Caki2 (cell line): ENCODE measurements around the gene ADI1. TPM values are rescaled to one million over a fixed set of nuclear protein-coding genes. Genes with fewer than 3 reads are reported as not detected.

Source experiments
- DNase-seq: peaks from one replicate; pipeline ENCODE4 v3.0.0-alpha.2; 2015; ENCODE audit warnings: low read depth
- in situ Hi-C: cut with HindIII; loops from 2 replicates; pipeline ENCODE4 v1.10.0; 2016; ENCODE audit warnings: low sequenced_read_pairs, low pct_unique_long_range_greater_than_20kb, mixed read lengths
- total RNA-seq: library from RNA; depleted of rRNA; stranded (reverse); fragments of >200 nt; shearing (Covaris generic); gene quantifications from 2 replicates; pipeline ENCODE4 v1.2.3, GENCODE V29; 2014; ENCODE audit warnings: low replicate concordance

ADI1 gene
- total RNA-seq, 1 experiment from 2014 or later = 54.8 TPM

DNA sequence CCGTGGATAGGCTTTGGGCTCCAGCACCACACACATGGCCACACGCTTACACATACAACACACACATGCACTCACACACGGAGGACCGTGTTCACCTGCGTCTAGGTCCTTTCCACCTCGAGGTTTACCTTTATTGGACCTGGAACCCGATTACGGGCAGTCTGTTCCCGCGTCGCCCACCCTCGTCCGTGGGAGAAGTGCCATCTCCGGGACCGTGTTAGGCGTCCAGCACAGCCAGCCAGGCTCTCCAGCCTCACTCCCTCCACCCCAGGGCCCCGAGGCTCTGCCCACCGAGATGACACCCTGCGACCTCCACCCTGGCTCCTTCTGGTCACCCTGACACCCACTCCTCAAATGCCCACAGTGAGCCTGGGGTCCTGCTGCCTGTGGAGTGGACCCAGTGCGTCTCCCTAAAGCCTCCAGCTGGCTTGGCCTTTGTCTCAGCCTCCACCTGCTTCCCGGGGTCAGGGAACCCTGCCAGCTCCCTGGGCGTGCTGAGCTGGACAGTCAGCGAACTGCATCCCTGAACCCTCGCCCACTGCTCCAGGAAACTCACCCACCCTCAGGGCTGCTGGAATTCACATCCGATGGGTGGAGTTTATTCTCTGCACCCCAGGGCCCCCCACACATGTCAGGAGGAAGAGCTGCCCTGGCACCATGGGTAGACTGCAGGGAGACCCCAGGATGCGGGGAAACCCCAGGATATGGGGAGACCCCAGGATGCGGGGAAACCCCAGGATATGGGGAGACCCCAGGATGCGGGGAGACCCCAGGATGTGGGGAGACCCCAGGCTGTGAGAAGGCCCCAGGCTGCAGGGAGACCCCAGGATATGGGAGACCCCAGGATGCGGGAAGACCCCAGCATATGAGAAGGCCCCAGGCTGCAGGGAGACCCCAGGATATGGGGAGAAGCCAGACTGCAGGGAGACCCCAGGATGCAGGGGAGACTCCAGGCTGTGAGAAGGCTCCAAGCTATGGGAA, 33.0 kb downstream of the ADI1 start:
- no peak for DNase-seq
- in situ Hi-C loops = no loop called here

DNA sequence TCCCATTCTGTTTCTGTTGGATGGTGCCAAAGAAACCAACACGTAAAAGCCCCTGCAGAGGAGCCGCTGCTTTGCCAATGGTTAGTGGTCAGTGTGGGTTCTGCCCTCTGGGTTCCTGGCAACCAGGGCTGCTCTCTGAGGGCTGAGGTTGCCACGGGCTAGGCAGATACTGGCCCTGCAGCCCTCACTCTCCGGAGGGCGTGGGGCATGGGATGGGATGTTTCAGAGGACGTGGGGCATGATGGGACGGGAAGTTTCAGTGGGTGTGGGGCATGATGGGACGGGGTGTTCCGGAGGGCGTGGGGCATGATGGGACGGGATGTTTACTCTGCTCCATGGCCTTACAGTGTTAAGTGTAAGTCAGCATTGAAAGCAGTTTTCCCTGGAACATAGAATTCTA, 34.2 kb downstream of the ADI1 start:
- DNase-seq = no peak
- in situ Hi-C loops = no loop called here

- in situ Hi-C loops = no loop called here
- DNase-seq = no peak
These were observed 35.1 kb downstream of the ADI1 start for GRCh38 chr2:3483986-3484960.

- in situ Hi-C loops = no loop called here
- DNase-seq = no peak
These were observed 35.9 kb downstream of the ADI1 start for GRCh38 chr2:3483227-3483985.

DNA sequence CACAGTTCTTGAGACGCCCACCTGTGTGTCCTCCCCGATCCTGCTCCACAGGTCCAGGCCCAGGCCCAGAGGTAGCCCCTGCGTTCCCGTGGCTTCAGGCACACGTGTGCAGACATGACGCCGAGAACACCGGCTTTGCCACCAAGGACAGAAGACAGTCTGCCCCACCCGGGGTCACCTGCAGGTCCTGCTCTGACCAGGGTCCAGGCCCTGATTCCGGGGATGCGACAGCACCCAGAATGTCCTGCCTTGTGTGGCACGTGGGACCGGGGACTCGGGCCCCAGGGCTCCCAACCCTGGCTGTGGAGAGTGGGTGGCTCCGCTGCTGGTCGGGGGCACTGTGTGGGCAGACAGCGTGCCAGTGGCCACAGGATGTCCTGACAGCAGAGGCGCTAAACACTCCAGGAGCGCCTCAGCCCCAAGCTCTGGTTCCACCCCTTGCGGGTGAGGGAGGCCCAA, 36.9 kb downstream of the ADI1 start:
- in situ Hi-C loops = no loop called here
- DNase-seq = no peak

- in situ Hi-C loops = no loop called here
- DNase-seq = no peak
These were observed 37.5 kb downstream of the ADI1 start for GRCh38 chr2:3481736-3482362.

GRCh38 chr2:3481011-3481400, 38.3 kb downstream of the ADI1 start:
- in situ Hi-C loops = no loop called here
- DNase-seq = no peak

DNA sequence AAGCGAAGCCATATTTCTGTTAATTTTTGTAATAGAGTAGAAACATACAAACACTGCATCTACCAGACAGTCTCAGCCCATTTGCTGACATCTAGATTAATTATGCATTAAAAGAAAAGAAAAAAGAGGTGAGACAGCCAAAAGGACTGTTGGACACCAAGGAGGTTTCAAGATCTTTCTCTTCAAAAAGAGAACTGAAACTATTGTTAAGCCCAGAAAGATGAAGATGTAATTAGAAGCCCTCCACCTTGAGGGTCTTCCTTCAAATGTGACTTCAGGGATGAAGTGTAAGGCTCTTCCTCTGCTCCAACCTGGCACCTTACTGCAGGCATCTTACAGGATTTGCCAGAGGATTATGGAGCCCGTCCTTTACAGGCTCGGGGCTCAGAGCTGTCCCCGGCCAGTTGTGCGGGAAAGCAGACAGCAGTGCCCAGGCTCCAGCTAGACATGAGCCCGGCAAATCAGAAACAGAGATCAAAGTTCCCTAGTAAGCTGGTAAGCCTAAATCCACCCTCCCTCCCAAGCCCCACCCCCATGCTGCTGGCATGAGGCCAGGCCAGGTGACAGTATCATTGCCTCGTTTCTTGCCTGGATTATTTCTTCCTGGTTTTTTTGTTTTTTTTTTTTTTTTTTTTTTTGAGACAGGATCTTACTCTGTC, 38.9 kb downstream of the ADI1 start:
- DNase-seq = no peak
- in situ Hi-C loops = no loop called here

DNA sequence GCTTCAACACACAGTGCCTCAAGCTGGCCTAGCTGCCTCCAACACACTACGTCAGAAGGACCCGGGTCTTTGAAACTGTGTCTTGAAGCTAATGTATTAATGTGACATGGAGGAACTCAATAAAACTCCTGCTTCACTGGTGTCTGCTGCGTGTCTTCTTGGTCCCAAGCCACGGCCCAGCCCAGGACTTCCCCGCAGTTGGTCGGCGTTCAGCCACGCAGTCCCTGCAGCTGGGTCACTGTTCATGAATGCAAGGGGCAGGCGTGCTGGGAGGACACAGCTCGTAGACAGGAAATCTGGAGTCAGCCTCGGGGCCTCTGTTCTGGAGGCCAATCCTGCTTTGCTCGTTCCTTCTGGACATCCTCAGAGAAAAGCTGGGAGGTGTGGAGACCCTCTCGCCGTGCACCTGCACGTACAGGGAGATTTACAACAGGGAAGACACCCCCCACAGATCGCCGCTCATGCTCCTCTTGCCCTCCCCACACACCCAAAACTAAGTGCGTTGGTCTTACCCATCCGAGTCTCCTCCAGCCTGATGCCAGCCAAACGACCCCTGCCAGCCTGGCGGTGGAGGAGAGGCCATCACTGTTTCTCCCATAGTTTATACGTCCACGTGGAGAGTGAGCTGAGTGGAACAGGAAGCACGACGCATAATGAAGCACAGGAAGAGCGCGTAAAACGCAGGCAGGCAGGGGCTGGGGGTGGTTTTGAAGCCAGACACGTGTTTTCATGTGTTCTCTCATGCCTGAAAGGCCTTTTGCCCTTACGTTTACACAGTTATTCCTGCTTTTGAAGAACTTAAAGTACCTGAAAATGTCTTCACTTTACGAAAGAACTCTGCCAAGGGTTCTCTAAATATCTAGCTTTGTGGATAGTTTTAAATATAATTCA, 39.7 kb downstream of the ADI1 start:
- in situ Hi-C loops = no loop called here
- DNase-seq = no peak

DNA sequence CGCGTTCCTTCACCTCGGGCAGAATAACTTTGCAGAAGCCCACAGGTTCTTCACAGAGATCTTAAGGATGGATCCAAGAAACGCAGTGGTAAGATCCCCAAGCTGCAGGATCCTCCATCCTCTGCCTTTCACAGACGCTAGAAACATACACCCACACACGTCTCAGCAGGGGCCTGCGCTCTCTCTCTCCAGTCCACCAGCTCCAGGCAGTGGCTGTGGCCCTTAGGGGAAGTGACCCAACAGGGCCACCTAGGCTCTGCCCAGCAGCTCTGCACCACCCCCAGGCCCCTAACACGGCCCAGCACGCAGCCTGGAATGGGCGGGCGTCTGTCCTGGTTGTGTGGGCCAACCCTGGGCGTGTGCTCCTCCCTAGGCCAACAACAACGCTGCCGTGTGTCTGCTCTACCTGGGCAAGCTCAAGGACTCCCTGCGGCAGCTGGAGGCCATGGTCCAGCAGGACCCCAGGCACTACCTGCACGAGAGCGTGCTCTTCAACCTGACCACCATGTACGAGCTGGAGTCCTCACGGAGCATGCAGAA, 40.4 kb downstream of the ADI1 start:
- in situ Hi-C loops = no loop called here
- DNase-seq = no peak

GRCh38 chr2:3476985-3477327, 42.4 kb downstream of the ADI1 start:
- DNase-seq = no peak
- in situ Hi-C loops = no loop called here

DNA sequence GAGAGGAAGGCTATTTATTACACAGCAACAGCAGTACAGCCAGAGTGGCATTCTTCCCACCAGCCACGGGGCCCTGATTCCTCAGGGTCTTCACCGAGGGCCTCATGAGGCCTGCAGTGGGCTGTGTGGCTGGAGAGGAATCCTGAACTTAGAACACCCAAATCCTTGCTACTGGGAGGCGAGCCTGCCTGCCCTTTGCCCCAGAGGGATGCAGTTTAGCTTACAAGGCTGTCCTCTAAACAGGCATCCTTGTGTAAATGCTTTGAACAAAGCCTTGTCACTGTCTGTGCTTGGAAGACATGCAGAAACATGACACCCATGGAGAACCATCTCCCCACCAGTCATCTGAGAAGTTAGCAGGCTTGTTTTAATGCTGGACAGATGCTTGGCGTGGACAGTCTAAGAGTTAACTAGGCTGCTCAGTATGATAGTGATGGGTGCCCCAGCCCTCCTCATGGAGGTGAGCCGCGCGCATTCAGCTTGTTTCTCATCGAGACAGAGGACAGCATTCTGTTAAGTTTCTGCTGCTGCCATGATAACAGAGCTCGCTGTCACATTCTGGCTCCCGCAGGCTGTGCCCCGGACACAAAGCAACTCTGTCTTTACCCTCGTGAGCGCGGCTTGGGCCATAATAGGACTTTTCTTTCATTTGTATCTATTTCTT, 42.9 kb downstream of the ADI1 start:
- in situ Hi-C loops = no loop called here
- no peak for DNase-seq

DNA sequence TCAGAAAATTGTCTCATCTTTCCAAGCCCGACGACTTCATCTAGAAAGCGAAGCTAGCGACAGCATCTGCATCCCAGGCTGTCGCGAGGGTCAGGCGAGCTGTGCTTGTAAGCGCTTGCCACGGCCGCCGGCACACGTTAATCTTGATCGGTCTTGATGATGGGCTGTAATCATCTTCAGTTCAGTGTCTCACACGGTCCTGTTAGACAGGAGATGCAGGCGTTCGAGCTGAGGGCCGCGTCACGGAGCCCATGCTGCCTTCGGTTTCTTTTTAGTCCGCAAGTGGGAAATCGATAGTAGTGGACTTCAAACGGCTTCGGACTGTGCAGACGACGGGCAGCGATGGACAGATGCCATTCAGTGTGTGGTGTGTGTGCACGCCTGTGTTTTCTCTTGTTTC, 43.6 kb downstream of the ADI1 start:
- in situ Hi-C loops = no loop called here
- DNase-seq = no peak

DNA sequence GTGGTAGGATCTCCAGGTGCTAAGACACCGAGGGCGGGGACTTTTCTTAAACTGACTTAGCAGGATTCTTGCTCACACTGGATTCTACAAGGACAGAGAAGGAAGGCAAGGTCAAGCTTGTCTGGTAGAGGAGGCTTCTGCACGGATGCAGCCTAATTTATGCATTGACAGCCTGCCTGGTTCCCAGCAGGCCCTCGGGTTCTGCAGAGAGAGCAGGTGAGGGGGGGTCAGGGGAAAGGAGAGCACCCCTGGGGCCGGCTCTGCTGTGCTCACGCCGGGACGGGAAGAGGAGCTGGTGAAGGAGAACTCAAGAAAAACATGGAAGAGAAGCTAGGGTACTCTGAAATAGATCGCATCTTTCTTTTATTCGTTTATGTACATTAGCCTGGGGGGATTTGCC, 46.4 kb downstream of the ADI1 start:
- in situ Hi-C loops = no loop called here
- DNase-seq = no peak

GRCh38 chr2:3472296-3472695, 47.0 kb downstream of the ADI1 start:
- DNase-seq = no peak
- in situ Hi-C loops = no loop called here
